NT2/D1 (cell line): Measurements from ENCODE around the gene FCRLB.

Experiments used
- DNase-seq: peaks from one replicate; pipeline ENCODE4 v3.0.0-alpha.2; 2011; ENCODE audit warnings: low read depth, low spot score
- H3K27me3 ChIP-seq: 2 replicates; pipeline ENCODE4 v1.6.0; 2011; ENCODE audit warnings: mild to moderate bottlenecking; ENCODE audit not compliant: insufficient read length, insufficient read depth
- H3K36me3 ChIP-seq: 2 replicates; pipeline ENCODE4 v1.6.1; 2011; ENCODE audit warnings: mild to moderate bottlenecking, low read length, mixed read lengths; ENCODE audit not compliant: insufficient read depth, insufficient read length
- H3K4me1 ChIP-seq: 2 replicates; pipeline ENCODE4 v1.5.1; 2011; ENCODE audit not compliant: insufficient read depth, insufficient read length
- H3K4me3 ChIP-seq: 2 replicates; pipeline ENCODE4 v1.5.1; 2011; ENCODE audit warnings: low read depth; ENCODE audit not compliant: insufficient read length
- H3K9ac ChIP-seq: 2 replicates; pipeline ENCODE4 v1.6.0; 2011; ENCODE audit warnings: low read depth; ENCODE audit not compliant: insufficient read length
- H3K9me3 ChIP-seq: 2 replicates; pipeline ENCODE4 v1.5.1; 2011; ENCODE audit warnings: mild to moderate bottlenecking, low read length; ENCODE audit not compliant: insufficient read depth
- SUZ12 ChIP-seq: IDR thresholded peaks from 2 replicates; pipeline ENCODE4 v1.6.1; 2011; ENCODE audit not compliant: insufficient read length, insufficient read depth; ENCODE audit errors: extremely low read depth
- YY1 ChIP-seq: IDR thresholded peaks from 2 replicates; pipeline ENCODE4 v1.6.1; 2011; ENCODE audit not compliant: insufficient read length, insufficient read depth
- ZNF274 ChIP-seq: IDR thresholded peaks from 2 replicates; pipeline ENCODE4 v1.6.1; 2011; ENCODE audit warnings: mild to moderate bottlenecking, low read depth, low read length

The FCRLB gene

GRCh38 chr1:161706482-161707347, 14.6 kb upstream of the FCRLB start, which contains the start of gene FCRLA:
Gene FCRLA (plus strand): TSS chr1:161707229. CDS start chr1:161707265, 36 bp downstream.
- Histone ChIP-seq H3K4me1 (no peaks in the 10 kb centered on the region), H3K36me3 (no peaks in the 10 kb centered on the region), H3K9ac (no peak within 1 kb of the TSS), H3K4me3 (no peak within 1 kb of the TSS), H3K9me3 (no peaks in the 10 kb centered on the region), H3K27me3 (no peaks in the 10 kb centered on the region)
- DNase-seq, result no peak
- TF ChIP-seq YY1 (no peak), ZNF274 (no peak), SUZ12 (no peak)

GRCh38 chr1:161707503-161707902, 13.8 kb upstream of the FCRLB start:
- TF ChIP-seq ZNF274 (no peak), SUZ12 (no peak), YY1 (no peak)
- H3K4me1 ChIP-seq, result no peaks in the 10 kb centered on the region
- H3K9ac ChIP-seq, result no peak overlapping the region
- H3K27me3 ChIP-seq, result no peaks in the 10 kb centered on the region
- no peak overlapping the region for H3K4me3 ChIP-seq
- no peaks in the 10 kb centered on the region for H3K36me3 ChIP-seq
- no peaks in the 10 kb centered on the region for H3K9me3 ChIP-seq
- DNase-seq, result no peak

GRCh38 chr1:161709373-161709772, 12.0 kb upstream of the FCRLB start:
- no peak overlapping the region for H3K9ac ChIP-seq
- no peak overlapping the region for H3K4me3 ChIP-seq
- DNase-seq, result no peak
- H3K27me3 ChIP-seq, result no peaks in the 10 kb centered on the region
- no peaks in the 10 kb centered on the region for H3K36me3 ChIP-seq
- H3K4me1 ChIP-seq, result no peaks in the 10 kb centered on the region
- H3K9me3 ChIP-seq, result no peaks in the 10 kb centered on the region
- TF ChIP-seq ZNF274, result no peak

- no peaks in the 10 kb centered on the region for H3K4me1 ChIP-seq
- no peaks in the 10 kb centered on the region for H3K36me3 ChIP-seq
- H3K9ac ChIP-seq, result no peak overlapping the region
- TF ChIP-seq YY1 (no peak), SUZ12 (no peak), ZNF274 (no peak)
- H3K9me3 ChIP-seq, result no peaks in the 10 kb centered on the region
- no peaks in the 10 kb centered on the region for H3K27me3 ChIP-seq
- DNase-seq, result no peak
- no peak overlapping the region for H3K4me3 ChIP-seq
Measured at GRCh38 chr1:161710560-161710959, 10.8 kb upstream of the FCRLB start.

GRCh38 chr1:161718559-161719324, 2.6 kb upstream of the FCRLB start:
- H3K4me1 ChIP-seq, result no peaks in the 10 kb centered on the region
- DNase-seq, result no peak
- H3K36me3 ChIP-seq, result no peaks in the 10 kb centered on the region
- H3K4me3 ChIP-seq, result no peak overlapping the region
- H3K27me3 ChIP-seq, result peaks cover 11% of the 10 kb centered on the region
- no peaks in the 10 kb centered on the region for H3K9me3 ChIP-seq
- H3K9ac ChIP-seq, result no peak overlapping the region
- no peak for TF ChIP-seq ZNF274
- TF ChIP-seq SUZ12, result no peak

GRCh38 chr1:161719325-161719611, 2.1 kb upstream of the FCRLB start:
- TF ChIP-seq SUZ12 (no peak), YY1 (no peak), ZNF274 (no peak)
- Histone ChIP-seq H3K27me3 (peaks cover 15% of the 10 kb centered on the region), H3K4me3 (no peak overlapping the region), H3K36me3 (no peaks in the 10 kb centered on the region), H3K9me3 (no peaks in the 10 kb centered on the region), H3K9ac (no peak overlapping the region), H3K4me1 (no peaks in the 10 kb centered on the region)
- no peak for DNase-seq

- Histone ChIP-seq H3K27me3 (peaks cover 26% of the 10 kb centered on the region), H3K9me3 (no peaks in the 10 kb centered on the region), H3K4me1 (peaks cover 2% of the 10 kb centered on the region), H3K36me3 (no peaks in the 10 kb centered on the region), H3K4me3 (no peak overlapping the region), H3K9ac (no peak overlapping the region)
- no peak for TF ChIP-seq YY1
- TF ChIP-seq SUZ12, result no peak
- no peak for TF ChIP-seq ZNF274
- DNase-seq, result no peak
Measured at GRCh38 chr1:161720422-161720821, 922 bp upstream of the FCRLB start.
